Transverse colon (tissue), 4 donors: ENCODE measurements around the gene BCCIP. TPM values are rescaled to one million over a fixed set of nuclear protein-coding genes. Genes with fewer than 3 reads are reported as not detected.

Source experiments
- DNase-seq: peaks from one replicate; pipeline ENCODE4 v3.0.0-alpha.2; 2019
- H3K27ac ChIP-seq, 4 donors: fragments of 200-600 bp; sonication (generic); 2 replicates each; pipeline ENCODE4 v1.5.1; 2016 to 2018; ENCODE audit warnings: inconsistent platforms in 4 of 4
- H3K27me3 ChIP-seq: fragments of 200-600 bp; sonication (generic); 2 replicates; pipeline ENCODE4 v1.5.1; 2017; ENCODE audit warnings: inconsistent platforms
- H3K36me3 ChIP-seq, 4 donors: fragments of 200-600 bp; sonication (generic); 2 replicates each; pipeline ENCODE4 v1.5.1; 2017 to 2019; ENCODE audit warnings: inconsistent platforms in 4 of 4
- H3K4me1 ChIP-seq, 4 donors: fragments of 200-600 bp; sonication (generic); 2 replicates each; pipeline ENCODE4 v1.5.1; 2017 to 2020; ENCODE audit warnings: inconsistent platforms in 4 of 4
- H3K4me3 ChIP-seq, 4 donors: fragments of 200-600 bp; sonication (generic); 1 replicate in 1 of 4; 2 replicates in 3 of 4; pipeline versions ENCODE4 v1.5.1 to v1.6.1; 2017 to 2019; ENCODE audit warnings: inconsistent platforms in 4 of 4
- H3K9me3 ChIP-seq, 2 donors: fragments of 200-600 bp; sonication (generic); 2 replicates each; pipeline ENCODE4 v1.5.1; 2017 to 2019; ENCODE audit warnings: inconsistent platforms in 2 of 2
- EP300 ChIP-seq: sonication (generic); formaldehyde crosslinking; IDR thresholded peaks from one replicate; pipeline ENCODE4 v1.6.1; 2017; ENCODE audit warnings: antibody characterized with exemption, low read depth
- POLR2A ChIP-seq: fragments of 450-650 bp; IDR thresholded peaks from one replicate; pipeline ENCODE4 v1.6.1; 2016; ENCODE audit warnings: antibody characterized with exemption, mild to moderate bottlenecking, moderate library complexity
- POLR2AphosphoS5 ChIP-seq, 3 donors: sonication (generic); formaldehyde crosslinking; IDR thresholded peaks; one replicate each; pipeline ENCODE4 v1.6.1; 2016; ENCODE audit warnings: antibody characterized with exemption in 3 of 3
- WGBS, 2 donors: methylation state at CpG; one replicate each; pipeline ENCODE4 v1.1.5; 2018; ENCODE audit warnings: low coverage in 1 of 2; 5-methylcytosine and 5-hydroxymethylcytosine counted together
- in situ Hi-C, 4 donors: fragments of 200-750 bp; cut with MboI; loops; one replicate each; pipeline versions ENCODE4 v1.15.0 to v1.15.1; 2017; ENCODE audit warnings: low sequenced_read_pairs in 3 of 4, low pct_ligation_motif_present in 1 of 4, low pct_unique_long_range_greater_than_20kb in 1 of 4
- intact Hi-C: fragments of 100-400 bp; cut with DNase I; formaldehyde crosslinking; loops from one replicate; pipeline ENCODE4 v1.15.1; 2023; ENCODE audit warnings: low total_unique reads
- total RNA-seq, 4 donors: library from RNA; depleted of rRNA; stranded (reverse); fragments of >200 nt; gene quantifications; one replicate each; pipeline ENCODE4 v1.1.0, GENCODE V29; 2016
- TF ChIP-seq, protein P1 (sequence below), 5 experiments: fragments of 200-600 bp in 3 of 5; fragments of 450-650 bp in 2 of 5; sonication (generic) in 3 of 5; IDR thresholded peaks; 1 replicate in 2 of 5; 2 replicates in 3 of 5; pipeline ENCODE4 v1.5.1; 2016 to 2017; ENCODE audit warnings: antibody characterized with exemption in 5 of 5, inconsistent platforms in 3 of 5, mild to moderate bottlenecking in 2 of 5, moderate library complexity in 1 of 5

The BCCIP gene
- total RNA-seq, 4 donors from 2014 or later = 4.1 to 34.8 (median 15.0) TPM

DNA sequence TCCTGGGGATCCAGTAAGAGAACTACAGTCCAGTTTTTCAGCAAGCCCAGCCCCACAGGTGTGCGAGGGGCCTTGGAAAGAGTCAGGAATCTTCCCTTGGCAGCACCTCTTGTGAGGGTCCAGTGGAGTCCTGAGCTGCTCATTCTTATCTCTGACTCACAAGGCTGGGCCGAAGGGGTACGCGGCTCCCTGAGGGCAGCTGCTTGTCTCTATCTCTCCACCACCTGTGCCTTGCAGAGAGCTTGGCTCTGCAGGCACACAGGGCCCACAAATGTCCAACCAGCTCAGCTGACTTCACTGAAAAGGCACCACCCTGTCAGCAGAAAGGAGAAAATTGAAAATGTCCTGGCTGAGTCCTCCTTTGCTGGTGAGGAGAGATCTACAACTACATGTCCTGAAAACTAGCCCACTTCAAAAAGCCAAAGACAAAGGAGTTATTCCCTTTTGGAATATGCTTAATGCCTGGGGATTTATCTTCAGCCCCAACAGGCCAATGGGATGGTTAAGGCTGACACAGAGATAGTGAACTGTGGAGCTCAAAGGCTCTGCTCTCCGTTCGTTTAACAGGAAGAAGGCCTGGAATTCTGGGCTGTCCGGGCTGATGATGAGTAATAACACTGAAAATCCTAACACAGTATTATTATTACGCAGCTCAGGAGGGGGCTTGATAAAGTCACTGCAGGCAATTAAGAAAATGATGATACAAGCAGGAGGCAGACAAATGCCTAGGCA is 23.7 kb upstream of the BCCIP start:
- TF ChIP-seq POLR2A = no peak
- no peak for TF ChIP-seq POLR2AphosphoS5 (IDR thresholded peaks at IDR 0.05)
- intact Hi-C loops = no loop called here
- DNase-seq = no peak
- 89 to 100% methylated on average over 2 to 8 of the region's 8 CpGs for WGBS, 2 donors
- Histone ChIP-seq H3K27me3 (no peaks in the 10 kb centered on the region), H3K9me3 (no peaks in the 10 kb centered on the region), H3K36me3 (peaks cover 0 to 20% (median under 1%) of the 10 kb centered on the region in 4 donors), H3K4me1 (no peaks in the 10 kb centered on the region), H3K4me3 (no peak overlapping the region), H3K27ac (no peak overlapping the region)
- in situ Hi-C loops = no loop called here

DNA sequence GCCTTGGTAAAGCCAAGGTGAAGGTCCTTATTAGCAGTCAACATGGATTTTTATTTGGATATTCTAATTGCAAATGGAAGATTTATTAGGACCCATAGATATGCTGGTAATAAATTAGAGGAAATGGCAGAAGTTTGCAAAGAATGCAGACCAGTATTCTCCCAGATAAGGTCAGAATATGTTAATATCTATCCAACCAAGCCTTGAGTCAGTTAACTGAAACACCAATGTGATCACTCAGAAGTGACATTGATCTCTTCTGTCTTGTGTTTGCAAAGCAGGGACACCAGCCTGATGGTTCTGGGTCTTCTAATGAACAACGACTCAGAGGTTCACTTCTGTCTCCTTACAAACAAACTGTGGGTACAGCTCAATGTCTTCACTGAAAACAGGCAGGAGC is 21.8 kb upstream of the BCCIP start:
- H3K27me3 ChIP-seq = no peaks in the 10 kb centered on the region
- in situ Hi-C loops = no loop called here
- intact Hi-C loops = no loop called here
- no peaks in the 10 kb centered on the region for H3K9me3 ChIP-seq
- H3K27ac ChIP-seq = no peak overlapping the region
- 78% methylated on average over 1 of the region's 1 CpG; no CpG with 5 or more reads in 1 of the 2 donors for WGBS, 2 donors
- no peak overlapping the region for H3K4me3 ChIP-seq
- H3K4me1 ChIP-seq = no peaks in the 10 kb centered on the region
- no peak for TF ChIP-seq POLR2A
- TF ChIP-seq EP300 = no peak
- TF ChIP-seq, protein P1, sequence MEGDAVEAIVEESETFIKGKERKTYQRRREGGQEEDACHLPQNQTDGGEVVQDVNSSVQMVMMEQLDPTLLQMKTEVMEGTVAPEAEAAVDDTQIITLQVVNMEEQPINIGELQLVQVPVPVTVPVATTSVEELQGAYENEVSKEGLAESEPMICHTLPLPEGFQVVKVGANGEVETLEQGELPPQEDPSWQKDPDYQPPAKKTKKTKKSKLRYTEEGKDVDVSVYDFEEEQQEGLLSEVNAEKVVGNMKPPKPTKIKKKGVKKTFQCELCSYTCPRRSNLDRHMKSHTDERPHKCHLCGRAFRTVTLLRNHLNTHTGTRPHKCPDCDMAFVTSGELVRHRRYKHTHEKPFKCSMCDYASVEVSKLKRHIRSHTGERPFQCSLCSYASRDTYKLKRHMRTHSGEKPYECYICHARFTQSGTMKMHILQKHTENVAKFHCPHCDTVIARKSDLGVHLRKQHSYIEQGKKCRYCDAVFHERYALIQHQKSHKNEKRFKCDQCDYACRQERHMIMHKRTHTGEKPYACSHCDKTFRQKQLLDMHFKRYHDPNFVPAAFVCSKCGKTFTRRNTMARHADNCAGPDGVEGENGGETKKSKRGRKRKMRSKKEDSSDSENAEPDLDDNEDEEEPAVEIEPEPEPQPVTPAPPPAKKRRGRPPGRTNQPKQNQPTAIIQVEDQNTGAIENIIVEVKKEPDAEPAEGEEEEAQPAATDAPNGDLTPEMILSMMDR (IDR thresholded peaks at IDR 0.05) = no peak
- no peak for TF ChIP-seq POLR2AphosphoS5 (IDR thresholded peaks at IDR 0.05)
- peaks cover 0 to 20% (median 3%) of the 10 kb centered on the region in 4 donors for H3K36me3 ChIP-seq
- DNase-seq = no peak

DNA sequence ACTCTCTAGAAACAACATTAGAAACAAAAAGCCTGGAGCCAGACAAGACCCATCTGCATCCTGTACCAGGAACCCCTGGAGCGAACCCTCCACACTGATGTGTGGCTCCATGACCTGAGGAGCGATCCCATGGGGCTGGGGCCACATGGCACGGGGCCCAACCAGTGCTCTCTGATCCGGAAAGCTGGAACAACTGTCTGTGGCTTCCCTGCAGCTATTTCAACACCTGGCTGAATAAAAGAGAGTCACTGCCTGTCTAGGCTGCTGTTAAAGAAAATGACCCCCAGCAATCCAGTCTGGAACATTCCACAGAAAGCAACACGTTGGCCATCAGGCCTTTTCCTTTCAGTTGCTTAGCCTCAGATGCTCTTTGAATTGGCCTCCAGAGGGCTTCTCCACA is 21.2 kb upstream of the BCCIP start:
- no peak for DNase-seq
- Histone ChIP-seq H3K27ac (no peak overlapping the region), H3K36me3 (peaks cover 0 to 18% (median 3%) of the 10 kb centered on the region in 4 donors), H3K4me3 (no peak overlapping the region), H3K9me3 (no peaks in the 10 kb centered on the region), H3K4me1 (no peaks in the 10 kb centered on the region), H3K27me3 (no peaks in the 10 kb centered on the region)
- WGBS, 2 donors = 80 to 89% methylated on average over 1 to 5 of the region's 5 CpGs
- intact Hi-C loops (no loop called here), in situ Hi-C loops (no loop called here)
- TF ChIP-seq POLR2AphosphoS5 (IDR thresholded peaks at IDR 0.05) (no peak), EP300 (no peak), POLR2A (no peak)
- TF ChIP-seq, protein P1 (IDR thresholded peaks at IDR 0.05) = no peak

DNA sequence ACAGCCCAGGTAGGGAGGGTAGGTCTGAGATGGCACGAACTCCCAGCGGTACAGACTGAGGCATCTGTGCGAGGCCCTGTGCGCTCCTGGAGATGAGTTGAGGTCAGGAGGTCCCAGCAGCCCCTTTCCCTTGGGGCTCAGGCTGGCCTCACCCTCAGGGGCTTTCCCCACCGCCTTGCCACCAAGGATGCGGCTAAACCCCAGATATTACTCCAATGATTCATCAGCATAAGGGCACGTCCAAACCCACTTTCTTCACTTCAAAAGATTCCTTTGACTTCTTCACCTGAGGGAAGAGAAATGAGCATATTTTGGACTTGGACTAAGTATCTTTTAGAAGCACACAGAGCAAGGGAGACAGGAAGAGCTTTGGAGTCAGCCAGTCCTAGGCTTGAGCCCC is 20.6 kb upstream of the BCCIP start:
- TF ChIP-seq, protein P1 (IDR thresholded peaks at IDR 0.05) = no peak
- no peak for TF ChIP-seq POLR2A
- TF ChIP-seq POLR2AphosphoS5 (IDR thresholded peaks at IDR 0.05) = no peak
- no peak for TF ChIP-seq EP300
- in situ Hi-C loops = no loop called here
- peaks cover 0 to 13% (median 3%) of the 10 kb centered on the region in 4 donors for H3K36me3 ChIP-seq
- no peak for DNase-seq
- H3K4me1 ChIP-seq = no peaks in the 10 kb centered on the region
- H3K27ac ChIP-seq = no peak overlapping the region
- 80% methylated on average over 7 of the region's 7 CpGs; no CpG with 5 or more reads in 1 of the 2 donors for WGBS, 2 donors
- no peak overlapping the region for H3K4me3 ChIP-seq
- no peaks in the 10 kb centered on the region for H3K27me3 ChIP-seq
- intact Hi-C loops = no loop called here
- H3K9me3 ChIP-seq = no peaks in the 10 kb centered on the region
